Spleen (tissue), 11 donors: Measurements from ENCODE around the gene TEX13B. TPM values are rescaled to one million over a fixed set of nuclear protein-coding genes. Genes with fewer than 3 reads are reported as not detected.

Source experiments
- DNase-seq: peaks from one replicate; pipeline ENCODE4 v3.0.0-alpha.2; 2020
- H3K27ac ChIP-seq, 8 donors: fragments of 200-600 bp; sonication (generic) in 7 of 8; 1 replicate in 4 of 8; 2 replicates in 4 of 8; pipeline versions ENCODE4 v1.5.0 to v1.8.0; 2016 to 2021; ENCODE audit warnings: inconsistent platforms in 4 of 8, mild to moderate bottlenecking in 4 of 8, moderate library complexity in 1 of 8
- H3K27me3 ChIP-seq, 7 donors: fragments of 200-600 bp; sonication (generic) in 6 of 7; replicated peaks in 1 of 7; 1 replicate in 4 of 7; 2 replicates in 3 of 7; pipeline versions ENCODE4 v1.5.0 to v1.8.0; 2016 to 2021; ENCODE audit warnings: inconsistent platforms in 3 of 7, mild to moderate bottlenecking in 1 of 7
- H3K36me3 ChIP-seq, 6 donors: fragments of 200-600 bp; sonication (generic) in 5 of 6; 1 replicate in 4 of 6; 2 replicates in 2 of 6; pipeline versions ENCODE4 v1.5.0 to v1.8.0; 2016 to 2021; ENCODE audit warnings: inconsistent platforms in 2 of 6
- H3K4me1 ChIP-seq, 6 donors: fragments of 200-600 bp; sonication (generic) in 5 of 6; 1 replicate in 3 of 6; 2 replicates in 3 of 6; pipeline versions ENCODE4 v1.5.0 to v1.8.0; 2016 to 2021; ENCODE audit warnings: inconsistent platforms in 3 of 6
- H3K4me3 ChIP-seq, 8 donors: fragments of 200-600 bp; sonication (generic) in 7 of 8; 1 replicate in 4 of 8; 2 replicates in 4 of 8; pipeline versions ENCODE4 v1.5.0 to v1.8.0; 2016 to 2021; ENCODE audit warnings: inconsistent platforms in 4 of 8, mild to moderate bottlenecking in 4 of 8, moderate library complexity in 2 of 8
- H3K9me3 ChIP-seq, 8 donors: fragments of 200-600 bp; sonication (generic) in 7 of 8; 1 replicate in 4 of 8; 2 replicates in 4 of 8; pipeline versions ENCODE4 v1.5.0 to v1.8.0; 2016 to 2021; ENCODE audit warnings: inconsistent platforms in 4 of 8
- CTCF ChIP-seq, 11 experiments: fragments of 200-600 bp in 7 of 11; fragments of 450-650 bp in 4 of 11; sonication (generic) in 4 of 11; IDR thresholded peaks in 8 of 11; conservative IDR thresholded peaks in 3 of 11; 1 replicate in 7 of 11; 2 replicates in 4 of 11; pipeline versions ENCODE4 v1.4.0 to v1.8.0; 2016 to 2021; ENCODE audit warnings: antibody characterized with exemption in 11 of 11, inconsistent platforms in 4 of 11, mild to moderate bottlenecking in 1 of 11
- POLR2A ChIP-seq, 3 donors: fragments of 450-650 bp; IDR thresholded peaks; one replicate each; pipeline ENCODE4 v1.5.1; 2017; ENCODE audit warnings: antibody characterized with exemption in 3 of 3, mild to moderate bottlenecking in 1 of 3
- POLR2AphosphoS5 ChIP-seq, 3 donors: sonication (generic); formaldehyde crosslinking; IDR thresholded peaks; one replicate each; pipeline ENCODE4 v1.5.1; 2017; ENCODE audit warnings: antibody characterized with exemption in 3 of 3
- WGBS, 5 donors: extraction: QIAGEN DNeasy Blood & Tissue Kit in 3 of 5; methylation state at CpG; one replicate each; pipeline versions ENCODE4 v1.1.5 to v1.1.7; 2013 to 2018; 5-methylcytosine and 5-hydroxymethylcytosine counted together
- intact Hi-C: fragments of 100-400 bp; cut with DNase I; formaldehyde crosslinking; loops from one replicate; pipeline ENCODE4 v1.15.0; 2023; ENCODE audit warnings: low total_unique reads
- polyA plus RNA-seq, 3 donors: library from polyadenylated mRNA; stranded (reverse); fragments of 200-250 nt; gene quantifications; one replicate each; pipeline ENCODE4 v1.2.1, GENCODE V29; 2013
- total RNA-seq, 7 donors: library from RNA; depleted of rRNA in 3 of 7; stranded (reverse); fragments of >200 nt in 3 of 7; fragmentation: NEBNext Ultra II Directional in 4 of 7; extraction: Animal tissue kit (Norgen Biotek cat#: 25700) in 4 of 7; gene quantifications; one replicate each; pipeline versions ENCODE4 v1.1.0 to v1.2.1, GENCODE V29; 2016 to 2021
- donor health status: healthy with polysubstance abuse.
- donor health status: DM: no; HTN: no; CAD: no; lungs with moderate emphysema.
- donor health status: DM: no; HTN: no; CAD: no.
- donor health status: Bipolar disorder and iron deficiency.
- donor health status: healthy.
- donor health status: DM: no; HTN: no; CAD: no.
- donor health status: DM: yes; HTN: yes; CAD: no.

The TEX13B gene
- total and polyA plus RNA-seq, 10 donors, result not detected

DNA sequence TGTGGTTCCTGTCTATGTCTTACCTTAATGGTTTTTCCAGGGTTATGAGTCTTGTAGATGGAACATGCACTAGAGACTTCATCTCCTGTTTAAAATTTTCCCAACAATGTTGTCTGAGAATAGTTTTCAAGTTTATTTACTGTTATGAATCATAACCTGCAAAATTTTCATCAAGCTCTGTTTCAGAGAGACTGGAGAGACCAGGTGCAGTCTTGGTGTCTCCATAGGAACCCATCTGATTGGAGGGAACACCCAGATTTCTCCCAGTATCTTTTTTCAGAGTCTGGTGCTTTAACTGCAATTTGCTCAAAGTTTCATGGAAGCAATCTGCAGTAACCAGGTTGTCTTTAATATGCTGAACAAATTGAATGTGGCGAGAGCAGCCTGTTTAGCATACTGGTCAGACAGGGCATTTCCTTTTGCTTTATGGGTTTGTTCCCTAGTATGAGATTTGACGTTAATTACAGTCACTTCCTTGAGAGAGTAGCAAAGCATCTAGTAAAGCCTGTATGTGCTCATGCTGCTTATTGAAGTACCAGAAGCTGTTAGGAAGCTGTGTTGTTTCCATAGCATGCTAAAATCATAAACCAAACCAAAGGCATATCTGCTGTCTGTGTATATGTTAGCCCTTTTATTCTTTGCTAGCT lies 43.9 kb upstream of the TEX13B start:
- WGBS, 5 donors, result 51 to 72% (median 55%) methylated on average over 2 of the region's 2 CpGs
- DNase-seq, result no peak
- Histone ChIP-seq H3K27ac (no peak overlapping the region), H3K4me1 (no peaks in the 10 kb centered on the region), H3K9me3 (no peaks in the 10 kb centered on the region), H3K4me3 (no peak overlapping the region), H3K36me3 (no peaks in the 10 kb centered on the region), H3K27me3 (peaks cover 0 to 21% (median 0%) of the 10 kb centered on the region in 7 donors)
- TF ChIP-seq POLR2A (IDR thresholded peaks at IDR 0.05), result no peak
- no peak for TF ChIP-seq POLR2AphosphoS5 (IDR thresholded peaks at IDR 0.05)
- TF ChIP-seq CTCF (IDR thresholded peaks at IDR 0.05 in 8 of 11, conservative IDR thresholded peaks at IDR 0.05 in 3 of 11), result no peak
- intact Hi-C loops, result no loop called here

GRCh38 chrX:108025376-108025775 lies 43.2 kb upstream of the TEX13B start:
- H3K27me3 ChIP-seq, result peaks cover 0 to 21% (median 0%) of the 10 kb centered on the region in 7 donors
- intact Hi-C loops, result no loop called here
- H3K9me3 ChIP-seq, result no peaks in the 10 kb centered on the region
- H3K36me3 ChIP-seq, result no peaks in the 10 kb centered on the region
- 89 to 100% (median 95%) methylated on average over 1 of the region's 1 CpG for WGBS, 5 donors
- no peak for DNase-seq
- no peak overlapping the region for H3K27ac ChIP-seq
- H3K4me1 ChIP-seq, result no peaks in the 10 kb centered on the region
- no peak overlapping the region for H3K4me3 ChIP-seq
- TF ChIP-seq POLR2AphosphoS5 (IDR thresholded peaks at IDR 0.05), result no peak
- no peak for TF ChIP-seq CTCF (IDR thresholded peaks at IDR 0.05 in 8 of 11, conservative IDR thresholded peaks at IDR 0.05 in 3 of 11)
- TF ChIP-seq POLR2A (IDR thresholded peaks at IDR 0.05), result no peak

- TF ChIP-seq POLR2AphosphoS5 (IDR thresholded peaks at IDR 0.05), result no peak
- no peak for TF ChIP-seq POLR2A (IDR thresholded peaks at IDR 0.05)
- TF ChIP-seq CTCF (IDR thresholded peaks at IDR 0.05 in 8 of 11, conservative IDR thresholded peaks at IDR 0.05 in 3 of 11), result no peak
- H3K36me3 ChIP-seq, result no peaks in the 10 kb centered on the region
- DNase-seq, result no peak
- peaks cover 0 to 21% (median 0%) of the 10 kb centered on the region in 7 donors for H3K27me3 ChIP-seq
- no peak overlapping the region for H3K4me3 ChIP-seq
- no peak overlapping the region for H3K27ac ChIP-seq
- intact Hi-C loops, result no loop called here
- 44 to 78% (median 67%) methylated on average over 1 of the region's 1 CpG for WGBS, 5 donors
- no peaks in the 10 kb centered on the region for H3K9me3 ChIP-seq
- no peaks in the 10 kb centered on the region for H3K4me1 ChIP-seq
Measured at GRCh38 chrX:108022491-108023089, 40.4 kb upstream of the TEX13B start.

- DNase-seq, result no peak
- peaks cover 0 to 6% (median 0%) of the 10 kb centered on the region in 7 donors for H3K27me3 ChIP-seq
- peak overlapping the region in 1 of 8 donors; percentile 14 for H3K27ac ChIP-seq
- H3K4me1 ChIP-seq, result no peaks in the 10 kb centered on the region
- no peak overlapping the region for H3K4me3 ChIP-seq
- WGBS, 5 donors, result 6 to 25% (median 8%) methylated on average over 2 of the region's 2 CpGs
- no peaks in the 10 kb centered on the region for H3K36me3 ChIP-seq
- intact Hi-C loops, result no loop called here
- H3K9me3 ChIP-seq, result no peaks in the 10 kb centered on the region
- TF ChIP-seq CTCF (IDR thresholded peaks at IDR 0.05 in 8 of 11, conservative IDR thresholded peaks at IDR 0.05 in 3 of 11) (peak in 7 of 11 experiments; percentile 14 to 36 (median 33)), POLR2AphosphoS5 (IDR thresholded peaks at IDR 0.05) (no peak)
Measured at GRCh38 chrX:108020631-108021030, 38.5 kb upstream of the TEX13B start.
